Measurements from ENCODE around the gene DTWD2. TPM values are rescaled to one million over a fixed set of nuclear protein-coding genes. Genes with fewer than 3 reads are reported as not detected.
"Not testable (repeated sequence)": the region's sequence is repeated elsewhere in the genome, so short reads cannot be mapped to it uniquely, and the experiment has no call there.

The DTWD2 gene
- total and polyA plus RNA-seq, 2 experiments from 2014 or later = 2.5 to 14.1 TPM

DNA sequence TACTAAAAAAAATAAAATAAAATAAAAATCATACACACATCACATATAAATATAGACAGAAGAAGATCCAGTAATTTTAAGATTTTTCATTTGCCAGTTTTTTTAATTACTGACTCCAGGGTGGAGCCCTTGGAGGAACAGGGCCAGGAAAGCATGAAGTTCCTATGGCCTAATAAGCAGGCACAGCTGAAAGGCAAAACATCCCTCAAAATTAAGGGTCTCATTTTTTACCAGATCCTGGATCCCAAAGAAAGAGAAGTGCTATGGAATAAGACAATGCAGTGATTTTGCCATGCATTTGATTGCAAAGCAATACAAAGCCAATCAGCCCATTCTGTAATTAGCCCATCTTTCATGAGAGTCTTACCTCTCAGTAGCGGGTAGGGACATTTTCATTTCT, 11.3 kb upstream of the DTWD2 start:
- 100% methylated on average over 1 of the region's 1 CpG for WGBS (ENCODE audit: low lambda C conversion rate, missing lambda C conversion rate)
- Histone ChIP-seq H3K4me3 (no peak overlapping the region), H3K9me2 (replicated peaks; ENCODE audit: insufficient read depth) (no peaks in the 10 kb centered on the region), H3K36me3 (replicated peaks; ENCODE audit: insufficient read depth, low read depth) (no peaks in the 10 kb centered on the region), H3K27ac (no peak overlapping the region), H3K4me1 (ENCODE audit: insufficient read depth) (no peaks in the 10 kb centered on the region), H4K20me1 (ENCODE audit: insufficient read depth, poor library complexity, severe bottlenecking) (no peaks in the 10 kb centered on the region), H2AFZ (no peak overlapping the region), H3K4me2 (no peak overlapping the region), H3K79me2 (no peaks in the 10 kb centered on the region), H3K9me3 (ENCODE audit: low read depth) (no peaks in the 10 kb centered on the region), H3K27me3 (no peaks in the 10 kb centered on the region)
- TF ChIP-seq EZH2 (IDR thresholded peaks at IDR 0.05; ENCODE audit: borderline replicate concordance) = no peak
- TF ChIP-seq, protein P1, sequence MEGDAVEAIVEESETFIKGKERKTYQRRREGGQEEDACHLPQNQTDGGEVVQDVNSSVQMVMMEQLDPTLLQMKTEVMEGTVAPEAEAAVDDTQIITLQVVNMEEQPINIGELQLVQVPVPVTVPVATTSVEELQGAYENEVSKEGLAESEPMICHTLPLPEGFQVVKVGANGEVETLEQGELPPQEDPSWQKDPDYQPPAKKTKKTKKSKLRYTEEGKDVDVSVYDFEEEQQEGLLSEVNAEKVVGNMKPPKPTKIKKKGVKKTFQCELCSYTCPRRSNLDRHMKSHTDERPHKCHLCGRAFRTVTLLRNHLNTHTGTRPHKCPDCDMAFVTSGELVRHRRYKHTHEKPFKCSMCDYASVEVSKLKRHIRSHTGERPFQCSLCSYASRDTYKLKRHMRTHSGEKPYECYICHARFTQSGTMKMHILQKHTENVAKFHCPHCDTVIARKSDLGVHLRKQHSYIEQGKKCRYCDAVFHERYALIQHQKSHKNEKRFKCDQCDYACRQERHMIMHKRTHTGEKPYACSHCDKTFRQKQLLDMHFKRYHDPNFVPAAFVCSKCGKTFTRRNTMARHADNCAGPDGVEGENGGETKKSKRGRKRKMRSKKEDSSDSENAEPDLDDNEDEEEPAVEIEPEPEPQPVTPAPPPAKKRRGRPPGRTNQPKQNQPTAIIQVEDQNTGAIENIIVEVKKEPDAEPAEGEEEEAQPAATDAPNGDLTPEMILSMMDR (IDR thresholded peaks at IDR 0.05; ENCODE audit: poor library complexity) = no peak
- TF ChIP-seq EZH2phosphoT487 (IDR thresholded peaks at IDR 0.05; ENCODE audit: low read depth, severe bottlenecking, unreplicated experiment) = no peak
- DNase-seq (ENCODE audit: low spot score) = no peak

DNA sequence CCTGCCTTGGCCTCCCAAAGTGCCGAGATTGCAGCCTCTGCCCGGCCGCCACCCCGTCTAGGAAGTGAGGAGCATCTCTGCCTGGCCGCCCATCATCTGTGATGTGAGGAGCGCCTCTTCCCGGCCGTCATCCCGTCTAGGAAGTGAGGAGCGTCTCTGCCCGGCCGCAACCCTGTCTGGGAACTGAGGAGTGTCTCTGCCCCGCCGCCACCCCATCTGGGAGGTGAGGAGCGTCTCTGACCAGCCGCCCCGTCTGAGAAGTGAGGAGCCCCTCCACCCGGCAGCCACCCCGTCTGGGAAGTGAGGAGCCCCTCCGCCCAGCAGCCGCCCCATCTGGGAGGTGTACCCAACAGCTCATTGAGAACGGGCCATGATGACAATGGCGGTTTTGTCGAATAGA, 10.5 kb upstream of the DTWD2 start:
- H4K20me1 ChIP-seq (ENCODE audit: insufficient read depth, poor library complexity, severe bottlenecking); H3K27ac ChIP-seq; H3K79me2 ChIP-seq; H3K9me2 ChIP-seq (replicated peaks; ENCODE audit: insufficient read depth); DNase-seq (ENCODE audit: low spot score); H3K27me3 ChIP-seq; H3K9me3 ChIP-seq (ENCODE audit: low read depth); H3K4me2 ChIP-seq; H3K36me3 ChIP-seq (replicated peaks; ENCODE audit: insufficient read depth, low read depth); H3K4me3 ChIP-seq; H3K4me1 ChIP-seq (ENCODE audit: insufficient read depth); H2AFZ ChIP-seq: not testable (repeated sequence)
- 97% methylated on average over 7 of the region's 24 CpGs for WGBS (ENCODE audit: low lambda C conversion rate, missing lambda C conversion rate)

DNA sequence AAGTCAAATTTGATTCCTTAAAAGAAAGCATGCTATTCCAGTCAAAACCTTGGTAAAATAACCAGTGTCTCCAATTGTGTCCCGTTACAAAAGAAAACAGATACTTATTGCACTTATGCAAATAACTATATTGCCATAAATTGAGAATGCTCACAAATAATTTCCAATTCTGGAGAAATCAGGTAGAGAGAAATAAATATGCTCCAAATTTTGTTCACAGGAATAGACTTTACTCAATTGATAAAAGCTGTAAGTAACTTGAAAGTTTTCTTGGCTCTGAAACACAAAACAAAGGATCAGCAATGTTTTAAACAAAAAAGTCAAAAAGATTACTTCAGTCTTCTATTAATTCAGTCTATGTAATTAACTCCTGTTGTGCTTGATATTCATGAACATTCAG, 7.8 kb upstream of the DTWD2 start:
- H3K79me2 ChIP-seq = no peaks in the 10 kb centered on the region
- H3K4me1 ChIP-seq (ENCODE audit: insufficient read depth) = no peaks in the 10 kb centered on the region
- 93% methylated on average over 1 of the region's 1 CpG for WGBS (ENCODE audit: low lambda C conversion rate, missing lambda C conversion rate)
- no peaks in the 10 kb centered on the region for H3K27me3 ChIP-seq
- no peak overlapping the region for H3K27ac ChIP-seq
- TF ChIP-seq EZH2 (IDR thresholded peaks at IDR 0.05; ENCODE audit: borderline replicate concordance) (no peak), EZH2phosphoT487 (IDR thresholded peaks at IDR 0.05; ENCODE audit: low read depth, severe bottlenecking, unreplicated experiment) (no peak)
- TF ChIP-seq, protein P1 (IDR thresholded peaks at IDR 0.05; ENCODE audit: poor library complexity) = no peak
- H3K4me2 ChIP-seq = no peak overlapping the region
- no peak overlapping the region for H3K4me3 ChIP-seq
- H3K36me3 ChIP-seq (replicated peaks; ENCODE audit: insufficient read depth, low read depth) = no peaks in the 10 kb centered on the region
- H3K9me3 ChIP-seq (ENCODE audit: low read depth) = no peaks in the 10 kb centered on the region
- DNase-seq (ENCODE audit: low spot score) = no peak
- H2AFZ ChIP-seq = no peak overlapping the region
- H4K20me1 ChIP-seq (ENCODE audit: insufficient read depth, poor library complexity, severe bottlenecking) = no peaks in the 10 kb centered on the region
- no peaks in the 10 kb centered on the region for H3K9me2 ChIP-seq (replicated peaks; ENCODE audit: insufficient read depth)

DNA sequence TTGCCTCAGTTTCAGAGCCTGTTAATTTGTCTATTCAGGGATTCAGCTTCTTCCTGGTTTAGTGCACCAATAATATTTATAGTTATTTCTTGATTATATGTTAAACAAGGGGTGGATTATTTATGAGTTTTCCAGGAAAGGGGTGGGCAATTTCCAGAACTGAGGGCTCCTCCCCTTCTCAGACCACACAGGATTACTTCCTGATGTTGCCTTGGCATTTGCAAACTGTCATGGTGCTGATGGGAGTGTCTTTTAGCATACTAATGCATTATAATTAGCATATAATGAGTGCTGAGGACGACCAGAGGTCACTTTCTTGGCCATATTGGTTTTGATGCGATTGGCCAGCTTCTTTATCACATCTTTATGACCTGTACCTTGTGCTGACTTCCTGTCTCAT, 6.2 kb upstream of the DTWD2 start:
- H3K27ac ChIP-seq = no peak overlapping the region
- no peaks in the 10 kb centered on the region for H3K9me3 ChIP-seq (ENCODE audit: low read depth)
- H3K9me2 ChIP-seq (replicated peaks; ENCODE audit: insufficient read depth) = no peaks in the 10 kb centered on the region
- H4K20me1 ChIP-seq (ENCODE audit: insufficient read depth, poor library complexity, severe bottlenecking) = no peaks in the 10 kb centered on the region
- H2AFZ ChIP-seq = no peak overlapping the region
- H3K27me3 ChIP-seq = no peaks in the 10 kb centered on the region
- no peak for DNase-seq (ENCODE audit: low spot score)
- H3K79me2 ChIP-seq = no peaks in the 10 kb centered on the region
- WGBS (ENCODE audit: low lambda C conversion rate, missing lambda C conversion rate) = 67% methylated on average over 2 of the region's 2 CpGs
- H3K36me3 ChIP-seq (replicated peaks; ENCODE audit: insufficient read depth, low read depth) = no peaks in the 10 kb centered on the region
- no peak for TF ChIP-seq EZH2 (IDR thresholded peaks at IDR 0.05; ENCODE audit: borderline replicate concordance)
- TF ChIP-seq, protein P1 (IDR thresholded peaks at IDR 0.05; ENCODE audit: poor library complexity) = no peak
- no peak for TF ChIP-seq EZH2phosphoT487 (IDR thresholded peaks at IDR 0.05; ENCODE audit: low read depth, severe bottlenecking, unreplicated experiment)
- no peak overlapping the region for H3K4me2 ChIP-seq
- H3K4me1 ChIP-seq (ENCODE audit: insufficient read depth) = no peaks in the 10 kb centered on the region
- no peak overlapping the region for H3K4me3 ChIP-seq

DNA sequence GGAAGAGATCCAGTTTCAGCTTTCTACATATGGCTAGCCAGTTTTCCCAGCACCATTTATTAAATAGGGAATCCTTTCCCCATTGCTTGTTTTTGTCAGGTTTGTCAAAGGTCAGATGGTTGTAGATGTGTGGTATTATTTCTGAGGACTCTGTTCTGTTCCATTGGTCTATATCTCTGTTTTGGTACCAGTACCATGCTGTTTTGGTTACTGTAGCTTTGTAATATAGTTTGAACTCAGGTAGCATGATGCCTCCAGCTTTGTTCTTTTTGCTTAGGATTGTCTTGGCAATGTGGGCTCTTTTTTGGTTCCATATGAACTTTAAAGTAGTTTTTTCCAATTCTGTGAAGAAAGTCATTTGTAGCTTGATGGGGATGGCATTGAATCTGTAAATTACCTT, 4.8 kb upstream of the DTWD2 start:
- not testable (repeated sequence) for H3K9me2 ChIP-seq (replicated peaks; ENCODE audit: insufficient read depth); H3K36me3 ChIP-seq (replicated peaks; ENCODE audit: insufficient read depth, low read depth); H2AFZ ChIP-seq; H3K4me3 ChIP-seq; H3K9me3 ChIP-seq (ENCODE audit: low read depth); H3K27me3 ChIP-seq; H3K4me2 ChIP-seq; H4K20me1 ChIP-seq (ENCODE audit: insufficient read depth, poor library complexity, severe bottlenecking); H3K4me1 ChIP-seq (ENCODE audit: insufficient read depth); H3K27ac ChIP-seq; DNase-seq (ENCODE audit: low spot score); H3K79me2 ChIP-seq

DNA sequence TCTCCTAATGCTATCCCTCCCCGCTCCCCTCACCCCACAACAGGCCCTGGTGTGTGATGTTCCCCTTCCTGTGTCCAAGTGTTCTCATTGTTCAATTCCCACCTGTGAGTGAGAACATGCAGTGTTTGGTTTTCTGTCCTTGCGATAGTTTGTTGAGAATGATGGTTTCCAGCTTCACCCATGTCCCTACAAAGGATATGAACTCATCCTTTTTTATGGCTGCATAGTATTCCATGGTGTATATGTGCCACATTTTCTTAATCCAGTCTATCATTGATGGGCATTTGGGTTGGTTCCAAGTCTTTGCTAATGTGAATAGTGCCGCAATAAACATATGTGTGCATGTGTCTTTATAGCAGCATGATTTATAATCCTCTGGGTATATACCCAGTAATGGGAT, 3.7 kb upstream of the DTWD2 start:
- H3K9me2 ChIP-seq (replicated peaks; ENCODE audit: insufficient read depth); H3K4me3 ChIP-seq; H3K4me2 ChIP-seq; DNase-seq (ENCODE audit: low spot score); H2AFZ ChIP-seq; H3K4me1 ChIP-seq (ENCODE audit: insufficient read depth); H3K36me3 ChIP-seq (replicated peaks; ENCODE audit: insufficient read depth, low read depth); H3K27ac ChIP-seq; H4K20me1 ChIP-seq (ENCODE audit: insufficient read depth, poor library complexity, severe bottlenecking); H3K27me3 ChIP-seq; H3K79me2 ChIP-seq; H3K9me3 ChIP-seq (ENCODE audit: low read depth): not testable (repeated sequence)
- WGBS (ENCODE audit: low lambda C conversion rate, missing lambda C conversion rate) = 92% methylated on average over 3 of the region's 3 CpGs

Data from hepatocyte (in vitro differentiated cells).